Transverse colon (tissue), 3 donors: ENCODE results near the gene FOXN4.

Experiments
- CTCF ChIP-seq, 5 experiments: fragments of 200-600 bp in 3 of 5; fragments of 450-650 bp in 2 of 5; sonication (generic) in 3 of 5; IDR thresholded peaks; 1 replicate in 2 of 5; 2 replicates in 3 of 5; pipeline ENCODE4 v1.5.1; 2016 to 2017; ENCODE audit warnings: antibody characterized with exemption in 5 of 5, inconsistent platforms in 3 of 5, mild to moderate bottlenecking in 2 of 5, moderate library complexity in 1 of 5
- EP300 ChIP-seq: sonication (generic); formaldehyde crosslinking; IDR thresholded peaks from one replicate; pipeline ENCODE4 v1.6.1; 2017; ENCODE audit warnings: antibody characterized with exemption, low read depth
- POLR2A ChIP-seq: fragments of 450-650 bp; IDR thresholded peaks from one replicate; pipeline ENCODE4 v1.6.1; 2016; ENCODE audit warnings: antibody characterized with exemption, mild to moderate bottlenecking, moderate library complexity

- TF ChIP-seq CTCF (IDR thresholded peaks at IDR 0.05) (no peak), EP300 (no peak), POLR2A (no peak)
Measured at GRCh38 chr12:109289551-109289950, 19.5 kb downstream of the FOXN4 start.
